Peyer's patch (tissue), 4 donors: ENCODE data around the gene MUC5B.

Experiments used
- POLR2A ChIP-seq, 2 donors: fragments of 450-650 bp; IDR thresholded peaks; one replicate each; pipeline ENCODE4 v1.5.1; 2017; ENCODE audit warnings: antibody characterized with exemption in 2 of 2, mild to moderate bottlenecking in 2 of 2, moderate library complexity in 2 of 2
- TF ChIP-seq, protein P1 (sequence below), 6 experiments: fragments of 450-650 bp in 4 of 6; fragments of 200-600 bp in 2 of 6; sonication (generic) in 1 of 6; IDR thresholded peaks; one replicate each; pipeline ENCODE4 v1.5.1; 2017 to 2019; ENCODE audit warnings: antibody characterized with exemption in 6 of 6, mild to moderate bottlenecking in 3 of 6, moderate library complexity in 1 of 6

GRCh38 chr11:1256257-1257045 lies 33.6 kb downstream of the MUC5B start:
- TF ChIP-seq, protein P1, sequence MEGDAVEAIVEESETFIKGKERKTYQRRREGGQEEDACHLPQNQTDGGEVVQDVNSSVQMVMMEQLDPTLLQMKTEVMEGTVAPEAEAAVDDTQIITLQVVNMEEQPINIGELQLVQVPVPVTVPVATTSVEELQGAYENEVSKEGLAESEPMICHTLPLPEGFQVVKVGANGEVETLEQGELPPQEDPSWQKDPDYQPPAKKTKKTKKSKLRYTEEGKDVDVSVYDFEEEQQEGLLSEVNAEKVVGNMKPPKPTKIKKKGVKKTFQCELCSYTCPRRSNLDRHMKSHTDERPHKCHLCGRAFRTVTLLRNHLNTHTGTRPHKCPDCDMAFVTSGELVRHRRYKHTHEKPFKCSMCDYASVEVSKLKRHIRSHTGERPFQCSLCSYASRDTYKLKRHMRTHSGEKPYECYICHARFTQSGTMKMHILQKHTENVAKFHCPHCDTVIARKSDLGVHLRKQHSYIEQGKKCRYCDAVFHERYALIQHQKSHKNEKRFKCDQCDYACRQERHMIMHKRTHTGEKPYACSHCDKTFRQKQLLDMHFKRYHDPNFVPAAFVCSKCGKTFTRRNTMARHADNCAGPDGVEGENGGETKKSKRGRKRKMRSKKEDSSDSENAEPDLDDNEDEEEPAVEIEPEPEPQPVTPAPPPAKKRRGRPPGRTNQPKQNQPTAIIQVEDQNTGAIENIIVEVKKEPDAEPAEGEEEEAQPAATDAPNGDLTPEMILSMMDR (IDR thresholded peaks at IDR 0.05) = no peak
- no peak for TF ChIP-seq POLR2A (IDR thresholded peaks at IDR 0.05)
